Upper lobe of left lung (tissue), 4 donors: ENCODE data around the gene FAM234A.

ENCODE experiments used
- CTCF ChIP-seq, 6 experiments: fragments of 450-650 bp in 4 of 6; fragments of 200-600 bp in 2 of 6; sonication (generic) in 2 of 6; IDR thresholded peaks; one replicate each; pipeline ENCODE4 v1.5.1; 2016 to 2019; ENCODE audit warnings: antibody characterized with exemption in 6 of 6
- POLR2A ChIP-seq, 4 donors: fragments of 450-650 bp; IDR thresholded peaks; one replicate each; pipeline ENCODE4 v1.5.1; 2016 to 2017; ENCODE audit warnings: antibody characterized with exemption in 4 of 4, mild to moderate bottlenecking in 2 of 4

DNA sequence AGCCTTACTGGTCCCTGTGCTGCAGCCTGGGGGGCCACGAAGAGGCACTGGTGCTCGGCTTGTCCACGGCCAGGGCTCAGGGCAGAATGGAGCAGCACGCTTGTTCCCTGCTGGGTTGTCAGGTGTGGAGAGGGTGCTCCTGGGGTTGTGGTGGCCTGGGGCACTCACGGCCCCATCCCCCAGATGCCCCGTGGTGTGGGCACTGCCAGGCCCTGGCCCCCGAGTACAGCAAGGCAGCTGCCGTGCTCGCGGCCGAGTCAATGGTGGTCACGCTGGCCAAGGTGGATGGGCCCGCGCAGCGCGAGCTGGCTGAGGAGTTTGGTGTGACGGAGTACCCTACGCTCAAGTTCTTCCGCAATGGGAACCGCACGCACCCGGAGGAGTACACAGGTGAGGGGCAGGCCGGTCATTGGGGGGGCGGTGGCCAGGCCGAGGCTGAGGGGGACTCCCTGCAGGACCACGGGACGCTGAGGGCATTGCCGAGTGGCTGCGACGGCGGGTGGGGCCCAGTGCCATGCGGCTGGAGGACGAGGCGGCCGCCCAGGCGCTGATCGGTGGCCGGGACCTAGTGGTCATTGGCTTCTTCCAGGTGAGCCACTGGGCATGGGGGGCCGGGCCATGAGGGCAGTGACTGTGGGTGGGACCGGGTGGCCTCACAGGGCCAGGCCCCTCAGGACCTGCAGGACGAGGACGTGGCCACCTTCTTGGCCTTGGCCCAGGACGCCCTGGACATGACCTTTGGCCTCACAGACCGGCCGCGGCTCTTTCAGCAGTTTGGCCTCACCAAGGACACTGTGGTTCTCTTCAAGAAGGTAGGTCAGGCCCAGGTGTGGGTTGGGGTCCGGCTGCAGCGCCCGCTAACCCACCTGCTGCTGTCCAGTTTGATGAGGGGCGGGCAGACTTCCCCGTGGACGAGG is 49.8 kb downstream of the FAM234A start:
- no peak for TF ChIP-seq CTCF (IDR thresholded peaks at IDR 0.05)
- no peak for TF ChIP-seq POLR2A (IDR thresholded peaks at IDR 0.05)
